Activated CD4-positive, alpha-beta T cell treated with anti-CD3 and anti-CD28 coated beads for 48 hours (primary cell): Measurements from ENCODE around the gene ISL2.
A peak's percentile ranks its signal among the peaks of the same experiment; 100 is the strongest.

Source experiments
- DNase-seq: peaks from one replicate; pipeline ENCODE4 v3.0.0-alpha.2; 2020

The ISL2 gene

DNA sequence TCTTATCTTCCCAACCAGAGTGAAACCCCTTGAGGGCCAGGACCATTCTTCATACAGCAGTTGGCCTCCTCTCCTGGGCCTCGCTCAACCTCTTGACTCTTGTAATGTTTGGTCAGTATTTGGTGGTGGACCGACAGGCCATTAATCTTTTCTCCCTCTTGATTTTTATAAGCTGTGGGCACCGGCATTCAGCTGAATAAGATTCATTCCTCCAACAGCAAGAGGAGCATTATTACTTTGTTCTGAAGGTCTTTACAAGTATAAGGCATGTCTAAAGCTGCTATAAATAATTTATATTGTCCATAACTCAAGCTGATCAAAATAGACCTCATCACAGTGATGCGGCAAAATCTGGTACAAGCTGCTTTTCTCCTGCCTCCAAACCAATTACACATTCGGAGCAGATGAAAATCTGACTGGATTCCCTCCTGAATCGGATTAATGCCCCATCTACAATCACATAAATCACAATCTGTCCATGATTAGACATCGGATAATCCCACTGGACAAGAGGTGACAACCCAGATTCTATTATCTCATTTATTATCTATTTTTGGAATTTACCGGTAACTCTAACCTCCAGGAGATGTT is 8.4 kb upstream of the ISL2 start:
- no peak for DNase-seq

DNA sequence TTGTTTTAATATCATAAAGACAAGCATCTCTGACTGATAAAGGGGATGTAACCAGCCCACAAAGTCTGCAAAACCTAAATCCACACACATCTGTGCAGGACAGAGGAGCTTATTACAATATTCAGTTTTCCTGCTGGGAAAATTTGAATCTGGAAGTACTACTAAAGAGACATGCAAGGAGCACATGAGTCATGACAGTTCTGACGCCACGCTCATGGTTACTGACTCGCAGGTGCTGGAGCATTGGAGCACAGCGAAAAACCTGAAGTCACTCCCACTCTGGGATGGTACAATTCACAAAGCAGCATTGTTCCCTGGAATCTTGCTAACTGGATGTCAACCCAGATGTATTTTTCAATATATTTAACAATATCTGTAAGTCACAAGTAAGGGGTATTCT is 7.6 kb upstream of the ISL2 start:
- no peak for DNase-seq

DNA sequence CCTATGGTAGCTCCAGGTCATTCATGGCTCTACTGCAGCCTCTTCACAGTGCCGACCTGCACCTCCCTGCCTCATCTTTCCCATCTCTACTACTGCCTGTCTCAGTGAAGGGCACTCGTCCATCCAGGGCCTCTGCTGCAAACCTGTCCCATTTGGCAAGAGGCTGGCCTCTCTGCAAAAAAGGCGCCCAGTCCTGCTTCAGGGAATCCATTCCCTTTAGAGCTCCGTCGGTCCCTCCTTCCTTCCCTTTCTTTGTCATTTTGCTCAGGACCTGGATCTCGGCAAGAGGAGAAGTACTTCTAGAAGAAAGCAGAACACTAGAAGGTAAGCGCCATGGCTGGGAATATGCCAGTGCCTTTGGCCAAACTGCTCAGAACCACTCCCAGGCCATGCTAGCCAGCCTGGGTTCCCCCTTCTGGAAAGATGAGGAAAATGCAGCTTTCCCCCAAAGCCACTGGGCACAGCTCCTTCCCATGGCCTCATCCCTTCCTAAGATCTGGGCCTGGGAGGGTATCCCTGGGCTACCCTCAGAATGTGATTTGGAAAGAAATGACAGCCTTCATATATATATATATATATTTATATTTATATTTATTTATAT is 6.4 kb upstream of the ISL2 start:
- no peak for DNase-seq

DNA sequence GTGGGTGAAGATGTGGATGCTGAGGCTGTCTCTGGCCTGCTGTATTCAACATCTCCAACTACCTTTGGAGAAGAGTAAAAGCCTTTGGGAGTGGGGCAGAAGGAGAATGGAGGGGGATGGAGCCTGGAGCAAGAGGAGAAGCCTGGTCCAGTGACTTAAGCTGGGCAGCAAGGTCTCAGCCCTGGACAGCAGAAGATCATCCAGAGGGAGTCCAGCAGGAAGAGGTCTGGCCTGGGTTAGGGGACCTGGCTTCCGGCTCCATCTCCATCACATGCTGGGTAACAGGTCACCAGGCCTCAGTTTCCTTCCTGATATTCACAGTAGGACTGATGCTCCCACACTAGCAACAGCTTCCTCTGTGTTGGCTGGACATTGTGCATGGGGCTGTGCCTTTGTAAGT is 3.8 kb upstream of the ISL2 start:
- no peak for DNase-seq

DNA sequence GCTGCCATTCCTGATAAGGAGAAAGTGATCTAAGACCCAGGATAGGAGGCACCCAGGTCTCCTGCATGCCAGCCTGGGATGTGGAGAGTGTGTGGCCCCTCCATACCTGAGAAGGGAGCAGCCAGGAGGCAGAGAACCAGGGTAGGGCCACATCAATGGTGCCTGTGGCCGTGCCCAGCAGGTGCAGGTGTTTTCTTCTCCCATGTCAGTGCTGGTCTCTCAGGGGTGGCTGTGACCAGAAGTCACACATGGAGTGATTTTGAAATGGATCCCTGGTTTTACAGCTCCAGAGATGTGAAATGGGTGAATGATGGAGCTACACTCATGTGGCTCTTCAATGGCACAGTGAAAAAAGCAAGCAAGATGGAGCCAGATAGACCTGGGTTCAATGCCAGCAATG is 3.3 kb upstream of the ISL2 start:
- no peak for DNase-seq

DNA sequence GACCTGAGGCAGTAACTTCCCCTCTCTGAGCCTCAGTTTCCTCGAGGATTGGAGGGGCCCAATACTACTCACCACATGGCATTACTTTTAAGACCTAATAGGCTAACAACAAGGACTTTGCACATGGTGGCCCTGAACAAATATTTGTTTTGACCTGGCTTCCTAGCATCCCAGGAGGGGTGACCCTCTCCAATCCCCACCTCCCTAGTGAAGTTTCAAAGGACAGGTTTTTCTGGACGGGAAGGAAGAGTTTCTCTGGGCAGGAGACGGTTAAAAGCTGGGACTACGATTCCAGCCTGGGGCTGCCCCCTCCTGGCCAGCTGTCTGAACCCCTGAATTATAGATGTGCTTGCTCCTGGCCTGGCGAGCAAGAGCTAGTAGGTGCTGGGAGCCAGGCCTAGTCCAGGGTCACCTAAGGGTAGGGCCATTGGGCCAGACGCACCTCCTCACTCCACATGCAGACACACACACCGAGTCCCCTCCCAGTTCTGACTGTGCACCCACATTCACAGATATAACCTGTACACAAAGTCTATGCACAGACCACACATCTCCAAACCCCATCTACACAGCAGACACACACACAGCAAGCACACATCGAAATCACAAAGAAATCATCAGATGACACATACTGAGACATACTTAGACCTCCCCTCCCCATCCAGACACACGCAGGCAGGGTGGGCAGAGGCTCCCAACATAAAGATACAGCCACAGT is 2.7 kb upstream of the ISL2 start:
- no peak for DNase-seq

DNA sequence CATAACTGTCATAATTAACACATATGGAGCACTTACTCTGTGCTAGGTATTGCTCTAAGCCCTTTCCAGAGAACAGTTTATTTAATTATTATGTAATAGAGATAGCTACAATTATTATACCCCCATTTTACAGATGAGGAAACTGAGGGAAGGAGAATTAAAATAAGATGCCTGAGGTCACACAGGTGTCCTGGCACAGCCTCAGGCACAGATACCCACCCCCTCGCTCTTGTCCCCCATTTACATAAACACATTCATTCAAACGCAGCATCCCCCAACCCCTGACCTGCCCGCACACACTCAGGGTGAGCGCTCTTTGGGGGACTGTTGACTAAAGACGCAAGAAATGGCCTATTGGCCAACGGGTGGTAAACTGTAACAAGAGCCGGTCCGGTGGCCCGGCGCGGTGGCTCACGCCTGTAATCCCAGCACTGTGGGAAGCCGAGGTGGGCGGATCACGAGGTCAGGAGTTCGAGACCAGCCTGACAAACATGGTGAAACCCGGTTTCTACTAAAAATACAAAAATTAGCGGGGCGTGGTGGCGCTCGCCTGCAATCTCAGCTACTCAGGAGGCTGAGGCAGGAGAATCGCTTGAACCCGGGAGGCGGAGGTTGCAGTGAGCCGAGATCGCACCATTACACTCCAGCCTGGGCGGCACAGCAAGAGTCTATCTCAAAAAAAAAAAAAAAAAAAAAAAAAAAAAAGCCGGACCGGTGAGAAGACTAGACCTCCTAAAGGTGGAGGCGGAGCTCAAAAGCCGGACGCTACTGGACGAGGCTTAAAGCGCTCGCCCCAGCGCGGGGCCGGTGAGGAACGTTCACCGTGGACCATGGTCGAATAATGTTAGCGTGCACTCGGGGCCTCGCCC is 1.9 kb upstream of the ISL2 start:
- no peak for DNase-seq

DNA sequence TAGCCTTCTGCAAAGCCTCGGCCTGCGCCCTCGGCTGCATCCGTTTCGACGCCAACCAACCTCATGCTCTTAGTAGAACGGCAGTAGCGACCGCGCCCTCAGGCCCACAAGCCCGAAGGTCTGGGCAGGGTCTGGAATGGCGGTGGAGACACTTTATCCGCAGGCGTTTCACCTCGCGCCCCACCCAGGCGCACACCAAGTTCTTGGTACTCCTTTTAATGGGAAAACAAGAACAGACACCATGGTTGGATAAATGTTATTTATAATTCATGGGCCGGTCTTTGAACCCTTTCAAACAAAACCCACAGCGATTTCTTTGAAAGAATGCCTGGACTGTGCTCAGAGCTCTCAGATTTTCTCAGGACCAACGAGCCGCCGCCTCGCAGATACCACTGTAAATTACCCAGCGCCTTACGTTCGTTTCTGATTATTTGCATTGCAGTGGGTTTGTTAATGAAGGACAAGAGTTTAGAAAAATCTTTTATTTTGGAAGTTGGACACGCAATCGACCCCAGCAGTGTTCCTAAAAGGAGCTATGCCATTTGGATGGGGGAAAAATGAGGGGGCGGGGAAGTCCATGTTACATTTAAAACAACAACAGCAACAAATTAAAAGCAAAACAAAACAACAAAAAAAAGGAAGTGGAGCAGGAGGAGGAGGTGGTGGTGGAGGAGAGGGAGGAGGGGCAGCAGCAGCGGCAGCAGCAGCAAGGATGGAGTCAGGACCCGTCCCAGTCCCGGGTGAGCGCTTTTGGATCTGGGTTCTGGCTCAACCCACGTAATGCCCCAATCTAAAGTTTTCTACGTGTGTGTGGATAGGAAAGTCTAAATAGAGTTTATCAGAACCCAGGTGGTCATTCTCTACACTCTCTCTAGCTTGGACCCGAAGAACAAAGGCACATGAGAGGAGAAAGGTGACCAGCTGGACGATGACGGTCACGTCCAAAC is 993 bp upstream of the ISL2 start:
- DNase-seq: peak; percentile 29

DNA sequence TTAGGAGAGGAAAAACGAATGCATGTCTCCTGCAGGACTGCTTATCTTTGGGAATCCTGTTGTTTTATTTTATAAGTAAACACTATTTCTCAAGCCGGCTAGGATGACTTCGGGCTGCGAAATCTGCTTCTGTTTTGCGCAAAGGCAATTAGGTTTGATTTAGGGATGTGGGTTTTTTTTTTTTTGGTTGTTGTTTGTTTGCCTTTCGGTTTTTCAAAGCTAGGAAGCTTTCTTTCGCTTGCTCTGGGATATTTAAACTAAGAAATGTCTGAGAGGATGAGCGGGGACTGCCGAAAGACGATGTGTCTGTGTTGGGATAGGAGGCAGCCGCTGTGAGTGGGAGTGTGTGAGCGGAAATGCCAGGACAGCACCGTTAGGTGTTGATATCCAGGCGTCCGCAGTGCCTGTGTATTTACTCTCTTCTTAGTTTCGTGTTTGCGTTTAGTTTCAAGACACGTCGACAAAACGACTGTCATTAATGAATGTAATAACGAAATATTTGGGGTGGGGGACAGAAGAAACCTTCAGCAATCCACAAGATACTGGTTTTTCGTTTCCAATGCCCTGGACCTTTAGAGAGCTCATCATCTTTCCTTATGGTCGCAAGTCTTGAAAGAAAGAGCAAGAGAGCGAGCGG is 604 bp downstream of the ISL2 start:
- DNase-seq: no peak

DNA sequence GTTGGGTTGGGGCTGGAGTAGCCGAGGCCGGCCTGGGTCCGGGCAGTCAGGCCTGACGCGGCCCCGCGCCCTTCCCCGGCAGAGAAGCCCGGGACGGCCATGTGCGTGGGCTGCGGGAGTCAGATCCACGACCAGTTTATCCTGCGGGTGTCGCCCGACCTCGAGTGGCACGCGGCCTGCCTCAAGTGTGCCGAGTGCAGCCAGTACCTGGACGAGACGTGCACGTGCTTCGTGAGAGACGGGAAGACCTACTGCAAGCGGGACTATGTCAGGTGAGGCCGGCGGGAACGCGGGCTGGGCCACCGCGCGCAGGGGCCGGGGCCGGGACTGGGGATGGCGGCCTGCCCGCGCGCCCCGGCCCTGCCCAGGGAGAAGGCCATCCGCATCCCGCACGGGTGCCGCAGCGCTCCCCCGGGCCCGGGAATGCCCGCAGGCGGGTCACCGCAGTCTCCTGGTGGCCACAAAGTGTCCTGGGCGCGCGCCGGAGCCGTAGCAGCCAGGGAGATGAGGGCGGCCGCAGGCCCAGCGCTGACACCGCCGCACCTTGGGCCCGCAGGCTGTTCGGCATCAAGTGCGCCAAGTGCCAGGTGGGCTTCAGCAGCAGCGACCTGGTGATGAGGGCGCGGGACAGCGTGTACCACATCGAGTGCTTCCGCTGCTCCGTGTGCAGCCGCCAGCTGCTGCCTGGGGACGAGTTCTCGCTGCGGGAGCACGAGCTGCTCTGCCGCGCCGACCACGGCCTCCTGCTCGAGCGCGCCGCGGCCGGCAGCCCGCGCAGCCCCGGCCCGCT is 1.3 kb downstream of the ISL2 start:
- peak; percentile 36 for DNase-seq

DNA sequence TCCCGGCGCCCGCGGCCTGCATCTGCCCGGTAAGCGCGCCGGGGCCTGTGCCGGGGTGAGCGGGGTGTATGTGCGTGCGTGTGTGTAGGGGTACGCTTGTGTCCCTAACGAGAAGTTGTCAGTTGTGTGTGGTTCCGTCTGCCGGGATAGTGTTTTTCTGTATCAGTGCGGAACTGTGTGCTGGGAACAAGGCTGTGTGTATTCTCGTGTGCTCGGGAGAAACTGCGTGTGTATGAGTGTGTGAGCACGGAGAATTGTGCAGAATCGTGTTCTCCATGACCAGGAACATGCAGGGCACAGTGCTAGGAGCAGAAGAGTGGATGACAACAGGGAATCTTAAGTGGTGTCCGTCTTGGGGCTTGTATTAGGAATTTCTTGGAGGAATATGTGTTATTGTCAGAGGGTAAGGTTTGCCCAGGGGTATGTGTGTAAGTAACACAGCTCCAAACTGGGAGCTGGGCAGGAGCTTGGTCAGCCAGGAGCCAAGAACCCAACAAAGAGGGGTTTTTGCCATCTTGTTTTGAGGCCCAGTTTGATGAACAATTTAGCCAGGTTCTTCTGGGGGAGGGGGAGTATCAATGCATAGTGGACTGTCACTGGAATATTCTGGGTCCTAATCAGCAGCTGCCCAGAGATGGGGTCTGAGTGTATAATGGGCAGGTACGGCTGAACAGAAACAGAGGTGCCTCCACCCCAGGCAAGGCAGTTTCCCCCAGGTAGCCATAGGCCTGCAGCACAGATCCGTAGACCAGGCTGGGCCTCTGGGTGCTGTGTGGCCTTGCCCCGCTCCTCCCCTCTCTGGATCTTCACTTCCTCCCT is 2.1 kb downstream of the ISL2 start:
- DNase-seq: no peak

DNA sequence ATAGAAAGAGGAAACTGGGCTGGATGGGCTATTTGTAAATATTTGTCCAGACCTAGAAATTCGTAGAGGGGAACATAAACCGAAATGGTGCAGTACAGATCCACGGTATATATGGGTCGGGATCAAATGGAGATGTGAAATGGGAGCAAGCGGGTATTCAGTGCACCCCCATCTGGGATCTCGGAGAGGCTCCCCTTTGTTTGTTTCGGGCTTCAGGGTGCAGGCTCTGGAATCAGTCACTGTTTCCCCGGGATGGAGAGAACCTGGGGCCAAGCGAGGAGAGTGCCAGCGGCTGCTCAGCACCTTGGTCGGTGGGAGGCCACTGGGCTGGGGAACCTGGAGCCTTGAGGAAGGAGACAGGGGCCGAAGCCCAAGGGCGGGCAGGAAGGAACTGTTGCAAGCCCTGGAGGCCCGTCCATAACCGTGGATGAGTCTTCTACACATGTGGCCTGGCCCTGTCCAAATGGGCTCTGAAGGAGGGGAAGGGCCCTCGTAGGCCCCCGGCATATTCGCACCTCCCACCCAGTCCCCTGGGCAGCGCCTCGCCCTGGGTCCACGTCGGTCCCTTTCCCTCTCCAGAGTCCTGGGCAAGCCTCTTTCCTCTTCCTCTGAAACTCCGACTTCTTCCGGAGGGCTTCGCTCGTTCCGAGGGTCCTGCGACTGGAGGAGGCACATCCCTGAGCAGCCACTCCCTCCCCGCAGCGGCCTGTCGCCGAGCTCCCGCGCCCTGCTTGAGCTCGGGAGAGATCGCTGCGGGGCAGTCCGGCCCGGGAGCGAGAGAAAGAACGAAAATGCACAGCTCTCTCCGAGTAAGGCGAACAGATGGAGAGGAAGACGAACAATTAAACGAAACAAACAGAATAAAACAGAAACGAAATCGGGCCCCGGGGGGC is 3.0 kb downstream of the ISL2 start:
- no peak for DNase-seq

DNA sequence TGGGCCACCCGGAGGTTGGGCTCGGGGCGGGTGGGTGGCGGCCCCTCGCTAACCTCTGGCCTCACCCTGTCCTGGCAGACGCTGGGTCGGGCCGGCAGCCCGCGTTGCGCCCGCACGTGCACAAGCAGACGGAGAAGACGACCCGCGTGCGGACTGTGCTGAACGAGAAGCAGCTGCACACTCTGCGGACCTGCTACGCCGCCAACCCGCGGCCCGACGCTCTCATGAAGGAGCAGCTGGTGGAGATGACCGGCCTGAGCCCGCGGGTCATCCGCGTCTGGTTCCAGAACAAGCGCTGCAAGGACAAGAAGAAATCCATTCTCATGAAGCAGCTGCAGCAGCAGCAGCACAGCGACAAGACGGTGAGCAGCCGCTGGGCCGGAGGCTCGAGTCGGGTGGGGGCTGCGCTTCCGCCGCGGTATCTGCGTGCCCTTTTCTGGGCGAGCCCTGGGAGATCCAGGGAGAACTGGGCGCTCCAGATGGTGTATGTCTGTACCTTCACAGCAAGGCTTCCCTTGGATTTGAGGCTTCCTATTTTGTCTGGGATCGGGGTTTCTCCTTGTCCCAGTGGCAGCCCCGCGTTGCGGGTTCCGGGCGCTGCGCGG is 3.7 kb downstream of the ISL2 start:
- peak; percentile 39 for DNase-seq

DNA sequence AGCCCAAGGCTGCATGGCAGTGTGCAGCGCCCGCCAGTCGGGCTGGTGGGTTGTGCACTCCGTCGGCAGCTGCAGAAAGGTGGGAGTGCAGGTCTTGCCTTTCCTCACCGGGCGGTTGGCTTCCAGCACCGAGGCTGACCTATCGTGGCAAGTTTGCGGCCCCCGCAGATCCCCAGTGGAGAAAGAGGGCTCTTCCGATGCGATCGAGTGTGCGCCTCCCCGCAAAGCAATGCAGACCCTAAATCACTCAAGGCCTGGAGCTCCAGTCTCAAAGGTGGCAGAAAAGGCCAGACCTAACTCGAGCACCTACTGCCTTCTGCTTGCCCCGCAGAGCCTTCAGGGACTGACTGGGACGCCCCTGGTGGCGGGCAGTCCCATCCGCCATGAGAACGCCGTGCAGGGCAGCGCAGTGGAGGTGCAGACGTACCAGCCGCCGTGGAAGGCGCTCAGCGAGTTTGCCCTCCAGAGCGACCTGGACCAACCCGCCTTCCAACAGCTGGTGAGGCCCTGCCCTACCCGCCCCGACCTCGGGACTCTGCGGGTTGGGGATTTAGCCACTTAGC is 4.3 kb downstream of the ISL2 start:
- DNase-seq: peak; percentile 73

DNA sequence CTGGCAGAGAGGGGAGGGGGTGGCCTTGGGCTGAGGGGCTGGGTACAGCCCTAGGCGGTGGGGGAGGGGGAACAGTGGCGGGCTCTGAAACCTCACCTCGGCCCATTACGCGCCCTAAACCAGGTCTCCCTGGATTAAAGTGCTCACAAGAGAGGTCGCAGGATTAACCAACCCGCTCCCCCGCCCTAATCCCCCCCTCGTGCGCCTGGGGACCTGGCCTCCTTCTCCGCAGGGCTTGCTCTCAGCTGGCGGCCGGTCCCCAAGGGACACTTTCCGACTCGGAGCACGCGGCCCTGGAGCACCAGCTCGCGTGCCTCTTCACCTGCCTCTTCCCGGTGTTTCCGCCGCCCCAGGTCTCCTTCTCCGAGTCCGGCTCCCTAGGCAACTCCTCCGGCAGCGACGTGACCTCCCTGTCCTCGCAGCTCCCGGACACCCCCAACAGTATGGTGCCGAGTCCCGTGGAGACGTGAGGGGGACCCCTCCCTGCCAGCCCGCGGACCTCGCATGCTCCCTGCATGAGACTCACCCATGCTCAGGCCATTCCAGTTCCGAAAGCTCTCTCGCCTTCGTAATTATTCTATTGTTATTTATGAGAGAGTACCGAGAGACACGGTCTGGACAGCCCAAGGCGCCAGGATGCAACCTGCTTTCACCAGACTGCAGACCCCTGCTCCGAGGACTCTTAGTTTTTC is 4.9 kb downstream of the ISL2 start:
- DNase-seq: no peak

DNA sequence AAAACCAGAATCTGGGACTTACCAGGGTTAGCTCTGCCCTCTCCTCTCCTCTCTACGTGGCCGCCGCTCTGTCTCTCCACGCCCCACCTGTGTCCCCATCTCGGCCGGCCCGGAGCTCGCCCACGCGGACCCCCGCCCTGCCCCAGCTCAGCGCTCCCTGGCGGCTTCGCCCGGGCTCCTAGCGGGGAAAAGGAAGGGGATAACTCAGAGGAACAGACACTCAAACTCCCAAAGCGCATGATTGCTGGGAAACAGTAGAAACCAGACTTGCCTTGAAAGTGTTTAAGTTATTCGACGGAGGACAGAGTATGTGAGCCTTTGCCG is 5.4 kb downstream of the ISL2 start:
- DNase-seq: no peak

DNA sequence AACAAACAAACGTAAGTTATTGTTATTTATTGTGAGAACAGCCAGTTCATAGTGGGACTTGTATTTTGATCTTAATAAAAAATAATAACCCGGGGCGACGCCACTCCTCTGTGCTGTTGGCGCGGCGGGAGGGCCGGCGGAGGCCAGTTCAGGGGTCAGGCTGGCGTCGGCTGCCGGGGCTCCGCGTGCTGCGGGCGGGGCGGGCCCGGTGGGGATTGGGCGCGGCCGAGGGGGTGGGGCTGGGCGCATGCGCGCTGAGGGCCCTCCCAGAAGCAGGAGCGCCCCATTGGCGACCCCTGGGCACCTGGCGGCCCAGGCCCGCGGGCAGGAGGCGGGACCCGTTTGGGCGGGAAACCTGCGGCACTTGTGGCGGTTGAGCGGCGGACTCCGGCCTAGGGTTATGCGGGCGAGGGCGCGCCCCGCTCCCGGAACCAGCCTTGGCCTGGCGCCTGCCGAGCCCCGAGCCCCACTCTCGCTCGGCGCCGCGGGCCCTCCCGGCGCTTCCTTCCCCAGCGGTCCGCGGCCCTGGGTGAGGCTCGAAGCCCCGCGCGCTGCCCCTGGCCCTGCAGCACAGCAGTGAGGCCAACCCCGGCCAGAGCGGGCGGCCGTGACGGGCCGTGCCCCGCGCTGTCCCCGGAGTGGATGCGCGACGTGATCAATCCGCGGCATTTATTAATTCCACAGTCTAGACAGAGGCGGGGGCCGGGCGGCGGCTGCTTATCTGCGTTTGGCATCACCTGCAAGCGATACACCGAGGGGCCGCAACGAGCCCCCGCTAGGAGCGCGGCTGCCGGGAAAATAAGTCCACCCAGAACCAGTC is 6.0 kb downstream of the ISL2 start:
- peak; percentile 35 for DNase-seq
